ENCODE results near the gene FXYD1. TPM values are rescaled to one million over a fixed set of nuclear protein-coding genes. Genes with fewer than 3 reads are reported as not detected.
A peak's percentile ranks its signal among the peaks of the same experiment; 100 is the strongest.

The FXYD1 gene
- total RNA-seq, 4 donors from 2014 or later, result 42.8 to 140 (median 52.7) TPM

DNA sequence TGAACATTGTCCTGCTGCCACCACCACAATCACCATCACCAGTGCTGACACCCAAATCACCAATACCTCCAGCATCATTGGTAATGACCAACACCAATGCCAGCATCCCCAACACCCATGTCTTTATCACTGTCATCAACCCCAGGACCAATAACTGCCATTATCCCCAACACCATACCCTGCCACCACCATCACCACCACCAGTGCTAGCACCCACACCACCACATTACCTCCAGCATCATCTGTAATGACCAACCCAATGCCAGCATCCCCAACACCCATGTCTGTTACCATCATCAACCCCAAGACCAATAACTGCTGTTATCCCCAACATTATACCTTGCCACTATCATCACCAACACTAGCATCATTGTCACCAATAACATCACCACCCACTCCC lies 6.4 kb upstream of the FXYD1 start:
- TF ChIP-seq, protein P1, sequence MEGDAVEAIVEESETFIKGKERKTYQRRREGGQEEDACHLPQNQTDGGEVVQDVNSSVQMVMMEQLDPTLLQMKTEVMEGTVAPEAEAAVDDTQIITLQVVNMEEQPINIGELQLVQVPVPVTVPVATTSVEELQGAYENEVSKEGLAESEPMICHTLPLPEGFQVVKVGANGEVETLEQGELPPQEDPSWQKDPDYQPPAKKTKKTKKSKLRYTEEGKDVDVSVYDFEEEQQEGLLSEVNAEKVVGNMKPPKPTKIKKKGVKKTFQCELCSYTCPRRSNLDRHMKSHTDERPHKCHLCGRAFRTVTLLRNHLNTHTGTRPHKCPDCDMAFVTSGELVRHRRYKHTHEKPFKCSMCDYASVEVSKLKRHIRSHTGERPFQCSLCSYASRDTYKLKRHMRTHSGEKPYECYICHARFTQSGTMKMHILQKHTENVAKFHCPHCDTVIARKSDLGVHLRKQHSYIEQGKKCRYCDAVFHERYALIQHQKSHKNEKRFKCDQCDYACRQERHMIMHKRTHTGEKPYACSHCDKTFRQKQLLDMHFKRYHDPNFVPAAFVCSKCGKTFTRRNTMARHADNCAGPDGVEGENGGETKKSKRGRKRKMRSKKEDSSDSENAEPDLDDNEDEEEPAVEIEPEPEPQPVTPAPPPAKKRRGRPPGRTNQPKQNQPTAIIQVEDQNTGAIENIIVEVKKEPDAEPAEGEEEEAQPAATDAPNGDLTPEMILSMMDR (IDR thresholded peaks at IDR 0.05), result no peak
- no peak for TF ChIP-seq EP300 (IDR thresholded peaks at IDR 0.05)
- peak overlapping the region in 1 of 2 donors; percentile 46 for H3K4me3 ChIP-seq
- H3K36me3 ChIP-seq, result peaks cover 0 to 6% of the 10 kb centered on the region in 2 donors
- H3K4me1 ChIP-seq, result peaks cover 0 to 26% (median 0%) of the 10 kb centered on the region in 3 donors
- ATAC-seq, result no peak
- H3K9me3 ChIP-seq, result no peaks in the 10 kb centered on the region
- peak overlapping the region in 1 of 4 donors; percentile 44 for H3K27ac ChIP-seq
- no peaks in the 10 kb centered on the region for H3K27me3 ChIP-seq

DNA sequence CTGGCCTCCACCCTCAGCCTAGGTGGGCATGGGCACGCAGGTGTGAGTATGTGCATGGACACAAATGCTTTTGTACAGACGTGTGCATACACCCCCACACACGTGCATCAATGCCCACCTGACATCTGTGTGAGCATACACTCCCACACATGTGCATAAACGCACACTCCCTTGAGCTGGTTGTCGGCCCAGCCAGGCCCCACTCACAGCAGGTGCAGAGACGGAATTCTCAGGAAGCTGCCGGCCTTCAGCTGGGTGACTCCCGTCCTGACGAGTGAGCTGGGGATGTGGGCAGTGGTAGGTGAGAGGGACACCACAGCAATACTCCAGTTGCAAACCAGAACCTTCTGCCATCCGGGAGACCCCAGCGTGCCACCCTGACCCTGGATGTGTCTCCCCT lies 4.8 kb upstream of the FXYD1 start:
- TF ChIP-seq POLR2A (IDR thresholded peaks at IDR 0.05) (no peak), EP300 (IDR thresholded peaks at IDR 0.05) (no peak), POLR2AphosphoS5 (IDR thresholded peaks at IDR 0.05) (no peak)
- TF ChIP-seq, protein P1 (IDR thresholded peaks at IDR 0.05), result no peak
- Histone ChIP-seq H3K27me3 (peaks cover 7% of the 10 kb centered on the region), H3K27ac (peak overlapping the region in 3 of 4 donors; percentile 77 to 92 (median 90)), H3K4me3 (peak overlapping the region in 1 of 2 donors; percentile 46), H3K36me3 (peaks cover 0 to 6% of the 10 kb centered on the region in 2 donors), H3K9me3 (no peaks in the 10 kb centered on the region), H3K4me1 (peaks cover 0 to 41% (median 0%) of the 10 kb centered on the region in 3 donors)
- ATAC-seq, result no peak
- 80% methylated on average over 1 of the region's 11 CpGs; no CpG with 5 or more reads in 1 of the 2 donors for WGBS, 2 donors (ENCODE audit: low coverage in 1 of 2)

DNA sequence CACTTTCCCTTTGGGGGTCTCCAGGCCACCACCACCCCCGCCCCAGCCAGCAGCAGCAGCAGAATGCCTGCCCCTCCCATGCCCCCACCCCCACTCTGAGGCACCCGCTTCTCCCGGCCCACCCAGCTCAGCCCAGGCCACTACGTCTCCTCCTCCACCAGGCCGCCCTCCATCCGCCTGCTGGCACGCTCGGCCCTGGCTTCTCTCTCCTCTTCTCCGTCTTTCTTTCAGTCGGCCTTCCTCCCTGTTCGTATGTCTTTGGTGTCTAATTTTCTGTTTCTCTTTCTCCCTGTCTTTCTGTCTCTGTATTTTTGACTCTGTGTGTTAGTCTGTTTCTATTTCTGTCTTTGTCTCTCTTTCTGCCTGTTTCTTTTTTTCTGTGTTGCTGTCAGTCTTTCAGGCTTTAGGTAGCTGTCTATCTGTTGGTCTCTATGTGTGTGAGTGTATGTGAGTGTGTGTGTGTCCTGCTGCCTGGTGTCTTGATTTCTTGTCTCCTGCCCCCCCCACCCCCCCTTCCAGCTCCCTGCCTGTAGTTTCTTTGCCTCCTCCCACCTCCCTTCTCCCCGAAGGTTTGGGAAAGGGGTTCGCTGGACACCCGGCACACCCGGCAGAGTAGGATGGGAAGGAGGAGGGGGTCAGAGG lies 3.9 kb upstream of the FXYD1 start, which contains the start of gene LGI4:
Gene LGI4 (minus strand): TSS at position 459 of the 642 bp plus-strand sequence. CDS start 379 bp downstream, at position 80.
- TF ChIP-seq, protein P1 (IDR thresholded peaks at IDR 0.05), result no peak
- TF ChIP-seq EP300 (IDR thresholded peaks at IDR 0.05) (no peak), POLR2A (IDR thresholded peaks at IDR 0.05) (no peak), POLR2AphosphoS5 (IDR thresholded peaks at IDR 0.05) (no peak)
- peak within 1 kb of the TSS in 3 of 4 donors; percentile 77 to 92 (median 90) for H3K27ac ChIP-seq
- no peaks in the 10 kb centered on the region for H3K9me3 ChIP-seq
- peaks cover 9% of the 10 kb centered on the region for H3K27me3 ChIP-seq
- peak within 1 kb of the TSS; percentile 4 to 46 for H3K4me3 ChIP-seq
- H3K4me1 ChIP-seq, result peaks cover 0 to 50% (median 0%) of the 10 kb centered on the region in 3 donors
- WGBS, 2 donors (ENCODE audit: low coverage in 1 of 2), result 59% methylated on average over 9 of the region's 15 CpGs; no CpG with 5 or more reads in 1 of the 2 donors
- ATAC-seq, result no peak
- peaks cover 0 to 6% of the 10 kb centered on the region in 2 donors for H3K36me3 ChIP-seq

DNA sequence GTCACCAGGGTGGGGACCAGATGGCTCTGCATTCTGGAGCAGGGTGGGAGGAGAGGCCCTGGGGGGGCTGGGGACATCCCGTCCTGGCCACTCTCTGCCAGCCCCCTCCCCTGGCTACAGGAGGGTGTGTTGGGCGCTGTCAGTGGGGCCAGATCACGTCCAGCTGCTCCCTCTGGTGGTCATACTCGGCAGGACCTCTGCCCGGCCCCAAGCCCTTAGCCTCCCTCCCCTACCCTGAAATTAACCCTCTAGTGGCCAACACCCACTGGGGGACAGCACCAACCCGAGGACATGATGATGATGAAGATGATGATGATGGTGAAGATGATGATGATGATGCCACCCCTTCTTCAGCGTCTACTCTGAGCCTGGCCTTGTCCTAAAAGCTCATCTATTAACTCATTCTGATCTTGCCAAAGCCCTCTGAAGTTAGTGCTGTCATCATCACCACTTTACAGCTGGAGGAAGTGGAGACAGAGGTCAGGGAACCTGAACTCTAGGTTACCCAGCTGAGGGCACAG lies 3.2 kb upstream of the FXYD1 start:
- Histone ChIP-seq H3K4me3 (peak overlapping the region in 1 of 2 donors; percentile 46), H3K4me1 (peaks cover 0 to 57% (median 0%) of the 10 kb centered on the region in 3 donors), H3K27ac (peak overlapping the region in 3 of 4 donors; percentile 73 to 92 (median 90)), H3K36me3 (peaks cover 0 to 6% of the 10 kb centered on the region in 2 donors), H3K9me3 (no peaks in the 10 kb centered on the region), H3K27me3 (peaks cover 15% of the 10 kb centered on the region)
- peak; percentile 49 for ATAC-seq
- WGBS, 2 donors (ENCODE audit: low coverage in 1 of 2), result 0% methylated on average over 1 of the region's 7 CpGs; no CpG with 5 or more reads in 1 of the 2 donors
- TF ChIP-seq, protein P1 (IDR thresholded peaks at IDR 0.05), result peak in 3 of 4 experiments; percentile 88 to 95 (median 95)
- TF ChIP-seq POLR2AphosphoS5 (IDR thresholded peaks at IDR 0.05) (peak; percentile 48), POLR2A (IDR thresholded peaks at IDR 0.05) (no peak)
